GM12892 (cell line): ENCODE measurements around the gene MICAL2.

Source experiments
- POLR2A ChIP-seq: IDR thresholded peaks from 2 replicates; pipeline ENCODE4 v1.6.1; 2011; ENCODE audit warnings: low read depth, low read length, control low read depth
- POLR2AphosphoS5 ChIP-seq: IDR thresholded peaks from 2 replicates; pipeline ENCODE4 v1.6.1; 2011; ENCODE audit warnings: low read depth, low read length, control low read depth
- TAF1 ChIP-seq: IDR thresholded peaks from 2 replicates; pipeline ENCODE4 v1.6.1; 2011; ENCODE audit warnings: low read depth, mild to moderate bottlenecking, control low read depth, low read length, borderline replicate concordance

- TF ChIP-seq POLR2A (no peak), TAF1 (no peak), POLR2AphosphoS5 (no peak)
Observed at GRCh38 chr11:12085371-12086251, 24.8 kb upstream of the MICAL2 start.
